Stimulated activated CD8-positive, alpha-beta memory T cell treated with anti-CD3 and anti-CD28 coated beads, Interleukin-7, amount 100 ng/mL, for 24 hours (primary cell): ENCODE results near the gene ARHGAP44.
"Not testable (repeated sequence)": the region's sequence is repeated elsewhere in the genome, so short reads cannot be mapped to it uniquely, and the experiment has no call there.

Source experiments
- DNase-seq: peaks from one replicate; pipeline ENCODE4 v3.0.0-alpha.2; 2020; ENCODE audit warnings: low read depth

ARHGAP44 gene

DNA sequence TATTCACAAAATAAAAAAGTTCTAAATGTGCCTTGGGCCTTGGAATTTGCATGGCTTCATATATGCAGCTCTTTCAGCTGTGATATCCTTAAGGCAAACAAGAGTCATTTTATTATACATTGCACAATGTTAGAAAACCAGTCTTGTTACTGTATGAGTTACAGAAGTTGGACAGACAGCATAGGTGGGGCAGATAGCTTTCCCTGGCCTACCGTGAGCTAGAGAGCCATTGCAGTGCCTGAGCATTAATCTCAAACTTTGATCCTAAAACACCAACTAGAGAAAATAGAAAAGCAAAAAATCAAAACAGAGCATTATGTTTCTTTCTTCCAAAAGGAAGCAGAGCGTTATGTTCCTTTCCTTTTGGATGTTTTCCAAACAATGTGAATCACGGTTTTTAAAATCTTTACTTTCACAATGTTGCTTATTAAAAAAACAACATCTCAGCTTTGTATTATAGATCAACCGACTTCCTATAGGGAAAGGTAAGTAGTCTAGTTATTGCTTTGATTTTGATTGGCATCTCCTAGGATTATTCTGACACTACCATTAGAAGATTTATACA, 32.2 kb downstream of the ARHGAP44 start:
- DNase-seq = no peak

DNA sequence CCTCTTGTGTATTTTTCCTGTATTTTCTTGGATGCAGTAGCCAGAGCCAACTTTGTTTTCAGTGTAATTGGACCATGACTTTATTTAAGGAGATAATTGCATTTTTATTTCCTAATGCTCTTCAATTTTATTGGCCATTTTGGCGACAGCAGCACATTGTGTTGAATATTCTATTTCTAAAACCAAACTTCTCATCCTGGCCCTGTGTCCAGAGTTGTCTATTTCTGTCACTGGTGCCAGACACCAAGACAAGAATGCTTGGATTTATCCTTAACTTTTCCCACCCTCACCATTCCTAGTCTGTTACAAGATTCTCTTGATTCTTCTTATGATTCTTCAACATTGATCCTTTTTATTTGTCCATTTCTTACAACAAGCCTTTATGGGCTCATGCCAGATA, 37.1 kb downstream of the ARHGAP44 start:
- DNase-seq = no peak

DNA sequence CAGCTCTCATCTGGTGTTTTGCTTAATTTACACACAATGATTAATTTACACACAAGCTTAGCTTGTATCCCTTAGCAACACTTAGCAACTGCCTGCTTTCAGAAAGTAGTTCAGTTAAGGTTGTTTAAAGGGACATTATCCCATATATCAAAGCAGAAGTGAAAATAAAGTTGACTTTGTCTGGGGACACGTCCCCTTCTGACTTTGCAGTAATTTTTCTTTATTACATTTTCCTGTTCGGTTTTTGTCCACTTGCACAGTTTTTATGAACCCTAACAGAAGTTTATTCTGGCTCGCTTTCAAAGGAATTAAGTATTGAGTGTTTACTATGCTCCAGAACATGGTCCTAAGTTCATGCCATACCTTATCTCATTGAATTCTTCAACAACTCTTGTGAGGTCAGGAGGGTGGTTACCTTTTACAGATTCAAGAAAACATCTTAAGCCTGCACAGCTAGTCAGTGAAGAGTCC, 41.5 kb downstream of the ARHGAP44 start:
- no peak for DNase-seq

DNA sequence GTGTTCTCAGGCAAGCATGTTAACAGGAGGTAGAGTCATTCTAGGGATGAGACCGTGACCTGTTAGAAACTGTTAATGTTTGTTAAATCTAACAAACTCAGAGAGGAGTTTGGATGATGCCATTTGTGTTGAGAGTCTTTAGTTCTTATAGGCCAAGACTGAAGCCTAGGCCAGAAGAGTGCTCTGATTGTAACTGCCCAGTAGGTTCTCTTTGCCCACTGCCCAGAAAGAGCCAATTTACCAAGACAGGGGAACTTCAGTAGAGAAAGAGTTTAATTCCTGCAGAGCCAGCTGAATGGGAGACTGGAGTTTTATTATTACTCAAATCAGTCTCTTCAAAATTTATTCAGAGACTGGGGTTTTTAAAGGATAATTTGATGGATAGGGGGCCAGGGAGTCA, 42.5 kb downstream of the ARHGAP44 start:
- DNase-seq = no peak

DNA sequence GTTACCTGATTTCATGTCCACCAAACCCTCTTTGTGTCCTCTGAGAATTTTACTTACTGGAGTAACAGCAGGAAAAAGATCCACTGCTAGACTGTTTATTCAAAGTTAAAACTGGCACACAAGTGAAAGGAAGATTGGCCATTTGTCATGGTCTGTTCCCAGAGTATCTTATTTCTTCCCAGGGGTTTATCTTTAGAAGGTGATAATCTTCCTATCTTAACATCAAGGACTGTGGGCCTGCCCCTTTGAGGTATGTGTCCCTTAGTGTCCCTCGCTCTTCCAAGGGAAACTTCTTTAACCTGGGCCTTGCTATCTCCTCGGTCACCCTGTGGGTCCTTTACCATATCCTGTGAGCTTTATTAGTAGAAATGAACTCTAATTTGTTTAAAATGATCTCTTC, 49.7 kb downstream of the ARHGAP44 start:
- DNase-seq = no peak

- no peak for DNase-seq
Observed at GRCh38 chr17:12842936-12843335, 53.6 kb downstream of the ARHGAP44 start.

DNA sequence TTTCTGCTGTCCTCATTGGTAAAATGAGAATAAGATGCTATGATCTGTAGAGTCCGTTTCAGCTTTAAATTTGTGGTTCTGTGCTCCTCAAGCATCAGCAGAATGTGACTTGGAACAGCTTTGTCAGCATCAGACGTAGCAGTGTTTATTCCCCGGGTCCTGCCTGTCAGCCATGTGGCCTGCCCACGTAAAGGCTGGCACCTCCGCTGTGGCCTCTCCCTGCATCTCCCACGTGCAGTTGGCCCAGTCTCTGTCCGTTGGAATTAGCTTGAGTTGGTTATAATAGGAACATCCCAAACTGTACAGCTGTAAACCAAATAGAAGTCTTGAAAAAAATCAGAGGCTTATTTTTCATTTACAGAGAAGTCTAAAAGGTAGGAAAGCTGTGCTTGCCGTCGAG, 61.7 kb downstream of the ARHGAP44 start:
- DNase-seq = no peak

- no peak for DNase-seq
Observed at GRCh38 chr17:12851901-12852435, 62.7 kb downstream of the ARHGAP44 start.

- no peak for DNase-seq
Observed at GRCh38 chr17:12853921-12854320, 64.6 kb downstream of the ARHGAP44 start.

GRCh38 chr17:12856416-12856815, 67.1 kb downstream of the ARHGAP44 start:
- DNase-seq = no peak

GRCh38 chr17:12857592-12857991, 68.3 kb downstream of the ARHGAP44 start:
- no peak for DNase-seq

DNA sequence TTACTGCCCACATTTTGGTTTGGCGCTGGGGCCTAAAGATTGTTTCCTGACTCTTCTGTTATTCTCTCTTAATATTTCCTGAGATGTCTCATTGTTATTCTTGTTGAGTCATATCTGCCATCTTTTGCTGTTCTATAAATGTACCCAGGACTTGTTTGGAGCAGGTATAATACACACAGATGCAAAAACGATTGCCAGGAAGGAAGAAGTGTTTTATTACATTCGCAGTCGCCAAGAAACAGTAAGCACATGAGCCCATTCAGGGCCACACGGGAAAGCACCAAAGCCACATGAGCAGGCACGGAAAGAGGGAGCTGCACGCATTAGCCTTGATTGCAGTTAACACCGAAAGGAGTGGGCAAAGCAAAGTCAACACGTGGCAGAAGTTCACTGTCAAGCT, 70.2 kb downstream of the ARHGAP44 start:
- no peak for DNase-seq

DNA sequence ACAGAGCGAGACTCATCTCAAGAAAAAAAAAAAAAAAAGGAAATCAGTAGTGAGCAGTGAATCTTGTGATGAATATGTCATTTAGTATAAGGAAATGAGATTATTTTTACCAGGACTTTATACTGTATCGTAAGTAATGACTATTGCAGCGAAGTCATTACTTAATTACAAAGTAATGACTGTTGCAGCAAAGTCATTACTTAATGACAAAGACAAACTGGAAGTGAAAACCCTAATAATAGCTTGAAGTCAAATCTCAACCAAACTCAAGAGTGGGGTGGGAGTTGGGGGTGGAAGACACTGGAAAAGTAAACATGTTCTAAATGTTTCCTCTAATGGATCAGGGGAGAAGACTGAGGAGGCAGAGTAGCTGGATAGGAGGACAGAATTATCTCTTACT, 76.5 kb downstream of the ARHGAP44 start:
- DNase-seq = no peak

- no peak for DNase-seq
Observed at GRCh38 chr17:12866244-12866643, 76.9 kb downstream of the ARHGAP44 start.

DNA sequence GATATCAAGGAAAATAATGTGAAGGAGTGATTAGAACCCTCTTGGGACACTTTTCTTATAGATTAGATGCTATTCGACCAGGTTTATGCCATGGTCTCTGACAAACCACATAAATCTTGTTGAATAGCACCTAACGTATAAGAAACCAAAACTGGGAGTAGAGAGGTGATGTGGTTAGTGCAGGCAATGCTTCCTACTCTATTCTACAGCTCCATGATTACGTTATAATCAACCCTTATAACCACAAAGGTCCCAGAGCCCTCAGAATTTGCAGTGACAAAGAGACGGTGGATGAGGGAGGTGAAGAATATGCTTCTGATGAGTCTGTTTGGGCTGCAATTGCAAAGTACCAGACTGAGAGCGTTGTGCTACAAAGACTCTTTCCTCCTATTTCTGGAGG, 78.4 kb downstream of the ARHGAP44 start:
- no peak for DNase-seq

GRCh38 chr17:12873415-12874125, 84.3 kb downstream of the ARHGAP44 start:
- not testable (repeated sequence) for DNase-seq

DNA sequence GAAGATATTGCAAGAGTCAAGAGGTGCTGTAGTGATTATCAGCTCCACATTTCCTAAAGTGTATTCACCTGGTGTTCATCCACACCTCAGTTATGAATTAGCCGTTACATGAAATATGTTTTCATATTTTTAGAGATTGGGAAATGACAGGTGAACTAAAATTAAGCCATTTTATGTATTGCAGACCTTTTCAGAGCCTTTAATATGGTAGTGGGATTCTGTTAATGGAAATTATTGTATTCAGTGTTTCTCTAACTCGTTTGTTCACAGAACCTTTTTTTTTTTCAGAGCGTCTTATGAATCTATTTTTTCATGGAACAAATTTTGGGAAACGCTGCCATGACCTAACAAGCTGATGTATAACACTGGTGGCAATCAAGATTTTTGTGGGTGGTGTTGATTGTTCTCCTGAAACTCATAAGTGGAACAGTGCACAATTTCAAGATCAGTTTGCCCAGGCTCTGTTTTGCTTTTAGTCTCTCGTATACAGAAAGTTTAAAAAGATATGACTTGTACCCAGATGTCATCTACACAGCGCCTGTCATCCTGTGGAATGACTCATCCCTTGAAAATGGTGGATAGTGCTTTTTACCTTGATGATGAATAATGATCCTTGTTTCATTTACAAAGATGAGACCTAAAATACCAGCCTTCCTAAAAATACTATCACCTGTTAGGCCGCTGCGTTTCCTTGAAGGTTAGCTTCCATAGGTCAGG, 88.8 kb downstream of the ARHGAP44 start:
- no peak for DNase-seq

- DNase-seq = not testable (repeated sequence)
Observed at GRCh38 chr17:12879096-12879495, 89.8 kb downstream of the ARHGAP44 start.

DNA sequence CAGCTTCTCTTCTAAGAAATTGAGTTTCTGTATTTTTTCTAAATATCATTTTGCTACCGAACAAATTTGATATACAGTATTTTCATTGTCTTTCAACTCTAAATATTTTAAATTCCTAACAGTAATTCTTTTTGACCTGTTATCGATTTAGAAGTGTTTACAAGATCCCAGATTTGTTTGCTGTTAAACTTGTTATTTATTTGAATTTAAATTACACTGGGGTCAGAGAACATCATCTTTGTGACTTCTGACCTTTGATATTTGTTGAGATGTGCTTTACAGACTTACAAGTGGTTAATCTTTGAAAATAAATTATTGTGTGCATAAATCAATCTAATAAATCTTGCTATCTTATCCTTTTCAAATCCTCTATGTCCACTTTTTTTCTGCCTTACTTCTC, 94.2 kb downstream of the ARHGAP44 start:
- no peak for DNase-seq

- no peak for DNase-seq
Observed at GRCh38 chr17:12887088-12887487, 97.8 kb downstream of the ARHGAP44 start.

DNA sequence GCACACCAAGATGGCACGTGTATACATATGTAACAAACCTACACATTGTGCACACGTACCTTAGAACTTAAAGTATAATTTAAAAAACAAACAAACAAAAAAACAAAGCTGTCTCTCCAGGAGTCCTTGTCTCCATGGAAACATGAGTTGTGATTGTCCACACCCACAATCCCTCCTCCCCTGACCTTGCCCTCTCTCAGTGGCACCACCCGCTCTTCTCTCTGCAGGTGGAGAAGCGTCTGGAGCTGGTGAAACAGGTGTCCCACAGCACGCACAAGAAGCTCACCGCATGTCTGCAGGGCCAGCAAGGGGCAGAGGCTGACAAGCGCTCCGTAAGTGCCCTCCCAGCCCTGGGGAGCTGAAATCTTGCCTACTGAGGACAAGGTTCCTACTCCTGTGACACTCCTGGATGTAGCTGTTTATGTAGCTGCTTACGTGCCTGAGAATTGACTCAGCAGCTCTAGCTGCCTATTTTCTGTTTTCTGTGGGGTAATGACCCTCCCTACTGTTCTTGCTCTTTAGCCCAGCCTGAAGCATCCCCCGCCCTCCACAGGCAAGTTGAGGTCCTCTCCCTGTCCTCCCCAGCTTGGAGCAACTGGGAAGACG, 107.0 kb downstream of the ARHGAP44 start:
- no peak for DNase-seq

DNA sequence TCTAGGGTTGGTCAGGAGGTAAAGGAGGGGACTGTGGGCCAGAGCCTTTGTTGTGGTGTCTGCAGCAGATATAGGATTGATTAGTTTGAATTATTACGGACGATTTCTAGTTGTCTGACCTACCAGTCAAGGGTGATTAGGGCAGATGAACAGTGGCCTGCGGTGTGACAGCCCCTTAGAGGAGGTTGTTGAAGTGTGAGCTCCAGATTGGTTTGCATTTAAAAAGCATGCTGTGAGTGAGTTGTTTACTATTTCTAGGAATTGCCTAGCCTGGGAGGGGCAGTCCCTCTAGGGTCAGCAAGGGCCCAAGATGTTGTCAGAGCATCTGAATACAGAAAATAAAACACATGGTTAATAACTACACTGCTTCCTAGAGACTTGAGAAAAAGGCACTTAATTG, 108.8 kb downstream of the ARHGAP44 start:
- no peak for DNase-seq

DNA sequence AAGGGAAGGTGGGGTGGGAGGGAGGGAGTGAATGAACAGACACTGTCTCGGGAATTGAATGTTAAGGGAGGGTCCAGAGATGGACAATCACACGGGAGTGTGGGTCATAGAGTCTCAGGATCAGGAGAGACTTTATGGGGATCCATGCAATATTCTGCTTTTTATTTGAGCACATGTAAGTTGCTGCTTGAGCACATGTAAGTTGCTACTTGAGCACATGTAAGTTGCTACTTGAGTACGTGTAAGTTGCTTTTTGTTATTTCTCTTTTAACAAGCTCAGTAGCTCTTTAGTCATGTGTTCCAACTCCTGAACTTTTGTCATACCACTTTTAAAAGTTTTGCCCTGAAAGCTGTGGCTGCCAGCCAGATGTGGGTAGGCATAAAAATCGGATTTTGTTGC, 110.3 kb downstream of the ARHGAP44 start:
- DNase-seq = no peak
